ENCODE measurements around the gene RSPH6A.
A peak's percentile ranks its signal among the peaks of the same experiment; 100 is the strongest.

The RSPH6A gene

DNA sequence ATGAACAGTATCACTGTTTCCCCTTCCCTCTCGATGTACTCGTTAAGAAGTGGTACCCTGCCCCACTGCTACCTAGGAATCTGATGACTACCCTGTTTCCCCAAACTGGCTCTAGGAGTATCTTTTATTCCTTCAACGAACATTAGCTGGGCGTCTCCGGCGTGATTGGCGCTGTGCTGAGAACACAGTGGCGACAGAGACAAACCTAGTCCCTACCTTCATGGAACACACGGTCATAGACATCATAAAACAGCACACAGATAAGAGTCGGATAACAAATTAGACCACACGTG is 47.1 kb upstream of the RSPH6A start:
- peak overlapping the region; percentile 86 for H3K9ac ChIP-seq (ENCODE audit: low read length)
- H3K79me2 ChIP-seq (ENCODE audit: control insufficient read depth, insufficient read depth, low read length): peaks cover 45% of the 10 kb centered on the region
- H3K56ac ChIP-seq (ENCODE audit: low read length): peak overlapping the region; percentile 97
- H3K27me3 ChIP-seq (ENCODE audit: insufficient read depth, low read length, poor library complexity): no peaks in the 10 kb centered on the region
- H2AK5ac ChIP-seq (ENCODE audit: low read length): peak overlapping the region; percentile 59
- peaks cover 9% of the 10 kb centered on the region for H3K4me1 ChIP-seq (ENCODE audit: control insufficient read depth, low read depth, low read length)
- H3K4me2 ChIP-seq (ENCODE audit: low read length): peak overlapping the region; percentile 93
- peak overlapping the region; percentile 6 for H2BK5ac ChIP-seq (ENCODE audit: low read length)
- H4K8ac ChIP-seq (ENCODE audit: low read depth, low read length): no peak overlapping the region
- H2BK120ac ChIP-seq (ENCODE audit: low read depth, low read length): no peak overlapping the region
- no peak overlapping the region for H2BK15ac ChIP-seq (replicated peaks; ENCODE audit: low read depth)
- H3K4ac ChIP-seq (ENCODE audit: low read depth, low read length): peak overlapping the region; percentile 83
- H3K4me3 ChIP-seq (ENCODE audit: low read length): peak overlapping the region; percentile 99
- H3K27ac ChIP-seq (ENCODE audit: low read depth, low read length): no peak overlapping the region
- H3K36me3 ChIP-seq (ENCODE audit: control insufficient read depth, insufficient read depth, low read length): peaks cover 2% of the 10 kb centered on the region
- peaks cover 16% of the 10 kb centered on the region for H3K79me1 ChIP-seq (ENCODE audit: low read length)
- no CpG with 5 or more reads among the region's 11 CpGs for WGBS (ENCODE audit: extremely low coverage, insufficient coverage, low lambda C conversion rate)
- no peak overlapping the region for H3K18ac ChIP-seq (ENCODE audit: low read length)
- H3K23ac ChIP-seq (ENCODE audit: low read length): no peak overlapping the region
- no peak for DNase-seq
- H4K5ac ChIP-seq (ENCODE audit: low read length): no peak overlapping the region

DNA sequence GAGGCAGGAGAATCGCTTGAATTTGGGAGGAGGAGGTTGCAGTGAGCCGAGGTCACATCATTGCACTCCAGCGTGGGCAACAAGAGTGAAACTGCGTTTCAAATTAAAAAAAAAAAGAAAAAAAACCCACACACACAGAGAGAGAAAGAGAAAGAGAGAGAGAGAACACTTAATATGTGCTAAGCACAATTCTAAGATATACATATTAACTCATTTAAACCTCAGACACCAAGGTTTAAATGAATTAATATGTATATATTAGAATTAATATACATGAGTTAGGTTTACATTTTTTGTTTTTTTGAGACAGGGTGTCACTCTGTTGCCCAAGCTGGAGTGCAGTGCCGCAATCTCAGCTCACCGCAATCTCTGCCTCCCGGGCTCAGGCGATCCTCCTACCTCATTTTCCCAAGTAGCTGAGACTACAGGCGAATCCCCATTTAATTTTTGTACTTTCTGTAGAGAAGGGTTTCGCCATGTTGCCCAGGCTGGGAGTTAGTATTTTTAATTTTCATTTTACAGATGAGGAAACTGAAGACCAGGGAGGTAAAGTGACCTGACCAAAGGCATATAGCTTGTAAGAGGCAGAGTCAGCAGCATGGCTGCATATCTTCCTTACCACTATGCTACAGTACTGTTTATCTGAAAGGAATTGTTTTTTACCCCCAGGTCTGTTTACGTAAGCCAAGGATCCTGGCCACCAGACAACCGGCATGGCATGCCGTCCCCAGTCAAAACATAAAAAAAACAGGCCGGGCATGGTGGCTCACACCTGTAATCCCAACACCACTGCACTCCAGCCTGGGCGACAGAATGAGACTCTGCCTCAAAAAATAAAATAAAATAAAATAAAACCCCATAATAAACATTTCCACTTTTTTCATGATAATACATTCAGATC is 45.5 kb upstream of the RSPH6A start:
- Histone ChIP-seq H2AK5ac (ENCODE audit: low read length) (no peak overlapping the region), H3K4me3 (ENCODE audit: low read length) (no peak overlapping the region), H4K5ac (ENCODE audit: low read length) (no peak overlapping the region), H3K56ac (ENCODE audit: low read length) (no peak overlapping the region), H3K18ac (ENCODE audit: low read length) (no peak overlapping the region), H3K4ac (ENCODE audit: low read depth, low read length) (no peak overlapping the region), H2BK15ac (replicated peaks; ENCODE audit: low read depth) (no peak overlapping the region), H2BK120ac (ENCODE audit: low read depth, low read length) (no peak overlapping the region), H3K27ac (ENCODE audit: low read depth, low read length) (no peak overlapping the region), H3K79me1 (ENCODE audit: low read length) (peaks cover 16% of the 10 kb centered on the region), H3K79me2 (ENCODE audit: control insufficient read depth, insufficient read depth, low read length) (peaks cover 41% of the 10 kb centered on the region), H4K8ac (ENCODE audit: low read depth, low read length) (no peak overlapping the region), H3K36me3 (ENCODE audit: control insufficient read depth, insufficient read depth, low read length) (peaks cover 2% of the 10 kb centered on the region), H3K23ac (ENCODE audit: low read length) (no peak overlapping the region), H3K27me3 (ENCODE audit: insufficient read depth, low read length, poor library complexity) (no peaks in the 10 kb centered on the region), H2BK5ac (ENCODE audit: low read length) (no peak overlapping the region), H3K4me2 (ENCODE audit: low read length) (no peak overlapping the region), H3K9ac (ENCODE audit: low read length) (no peak overlapping the region), H3K4me1 (ENCODE audit: control insufficient read depth, low read depth, low read length) (peaks cover 2% of the 10 kb centered on the region)
- no CpG with 5 or more reads among the region's 15 CpGs for WGBS (ENCODE audit: extremely low coverage, insufficient coverage, low lambda C conversion rate)
- no peak for DNase-seq

DNA sequence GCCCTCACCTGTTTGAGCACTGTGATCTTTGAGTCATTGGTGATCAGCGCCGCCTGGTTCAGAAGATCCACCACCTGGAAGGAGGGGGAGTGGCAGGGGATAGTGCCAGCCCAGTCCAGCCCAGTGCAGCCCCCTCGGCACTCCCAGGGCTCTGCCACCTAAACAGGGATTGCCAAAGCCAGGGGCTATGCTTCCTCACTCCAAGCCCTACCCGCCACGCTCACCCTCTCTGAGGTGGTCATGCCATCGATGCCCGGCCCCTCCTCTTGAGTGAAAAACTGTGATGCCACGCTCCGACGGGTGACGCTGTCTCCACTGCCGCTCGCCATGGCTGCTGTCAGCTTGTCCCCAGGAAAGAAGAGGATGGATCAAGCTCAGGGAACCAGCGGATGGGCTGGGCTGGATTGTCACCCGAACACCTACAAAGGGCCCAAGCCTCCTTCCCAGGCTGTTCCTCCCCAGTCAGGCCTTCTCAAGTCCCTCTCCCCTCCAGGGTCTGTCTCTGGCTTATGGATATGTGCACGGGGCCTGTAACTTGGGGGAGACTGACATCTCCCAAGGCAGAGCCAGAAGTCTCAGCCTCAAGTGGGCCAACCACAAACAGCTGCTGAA is 39.2 kb upstream of the RSPH6A start:
- Histone ChIP-seq H3K36me3 (ENCODE audit: control insufficient read depth, insufficient read depth, low read length) (peaks cover 21% of the 10 kb centered on the region), H3K79me2 (ENCODE audit: control insufficient read depth, insufficient read depth, low read length) (peaks cover 14% of the 10 kb centered on the region), H4K8ac (ENCODE audit: low read depth, low read length) (no peak overlapping the region), H3K4me2 (ENCODE audit: low read length) (no peak overlapping the region), H3K27ac (ENCODE audit: low read depth, low read length) (no peak overlapping the region), H2BK15ac (replicated peaks; ENCODE audit: low read depth) (no peak overlapping the region), H3K18ac (ENCODE audit: low read length) (no peak overlapping the region), H3K4ac (ENCODE audit: low read depth, low read length) (no peak overlapping the region), H3K56ac (ENCODE audit: low read length) (no peak overlapping the region), H2AK5ac (ENCODE audit: low read length) (no peak overlapping the region), H3K9ac (ENCODE audit: low read length) (no peak overlapping the region), H2BK5ac (ENCODE audit: low read length) (no peak overlapping the region), H3K27me3 (ENCODE audit: insufficient read depth, low read length, poor library complexity) (no peaks in the 10 kb centered on the region), H3K79me1 (ENCODE audit: low read length) (peaks cover 12% of the 10 kb centered on the region), H4K5ac (ENCODE audit: low read length) (no peak overlapping the region), H3K4me1 (ENCODE audit: control insufficient read depth, low read depth, low read length) (no peaks in the 10 kb centered on the region), H2BK120ac (ENCODE audit: low read depth, low read length) (no peak overlapping the region), H3K4me3 (ENCODE audit: low read length) (no peak overlapping the region), H3K23ac (ENCODE audit: low read length) (no peak overlapping the region)
- no peak for DNase-seq
- WGBS (ENCODE audit: extremely low coverage, insufficient coverage, low lambda C conversion rate): no CpG with 5 or more reads among the region's 16 CpGs

DNA sequence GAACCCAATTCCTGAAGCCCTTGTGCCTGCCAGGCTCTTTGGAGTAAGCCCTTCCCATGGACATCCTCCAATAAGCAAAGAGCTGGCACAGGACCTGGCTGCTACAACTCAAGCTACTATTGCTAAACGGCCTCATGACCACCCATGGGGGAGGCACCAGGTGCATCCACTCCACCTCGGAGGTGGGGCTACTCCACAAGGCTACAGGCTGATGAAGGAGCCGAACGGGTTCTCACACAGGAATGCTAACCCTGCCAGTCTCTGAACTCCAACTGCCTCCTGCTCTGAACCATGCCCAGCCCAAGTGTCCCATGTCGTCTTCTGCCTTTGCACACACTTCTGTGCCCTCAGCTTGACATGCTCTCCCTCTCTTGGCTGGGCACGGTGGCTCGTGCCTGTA is 37.9 kb upstream of the RSPH6A start:
- H3K27me3 ChIP-seq (ENCODE audit: insufficient read depth, low read length, poor library complexity): no peaks in the 10 kb centered on the region
- H3K4me2 ChIP-seq (ENCODE audit: low read length): no peak overlapping the region
- H3K4me1 ChIP-seq (ENCODE audit: control insufficient read depth, low read depth, low read length): no peaks in the 10 kb centered on the region
- no peak overlapping the region for H4K5ac ChIP-seq (ENCODE audit: low read length)
- no peak overlapping the region for H3K4me3 ChIP-seq (ENCODE audit: low read length)
- H2BK15ac ChIP-seq (replicated peaks; ENCODE audit: low read depth): no peak overlapping the region
- WGBS (ENCODE audit: extremely low coverage, insufficient coverage, low lambda C conversion rate): no CpG with 5 or more reads among the region's 7 CpGs
- H3K4ac ChIP-seq (ENCODE audit: low read depth, low read length): no peak overlapping the region
- no peak overlapping the region for H3K23ac ChIP-seq (ENCODE audit: low read length)
- peaks cover 9% of the 10 kb centered on the region for H3K79me2 ChIP-seq (ENCODE audit: control insufficient read depth, insufficient read depth, low read length)
- H3K9ac ChIP-seq (ENCODE audit: low read length): no peak overlapping the region
- H3K56ac ChIP-seq (ENCODE audit: low read length): no peak overlapping the region
- DNase-seq: no peak
- H2AK5ac ChIP-seq (ENCODE audit: low read length): no peak overlapping the region
- no peak overlapping the region for H3K27ac ChIP-seq (ENCODE audit: low read depth, low read length)
- H3K36me3 ChIP-seq (ENCODE audit: control insufficient read depth, insufficient read depth, low read length): peaks cover 24% of the 10 kb centered on the region
- no peak overlapping the region for H4K8ac ChIP-seq (ENCODE audit: low read depth, low read length)
- H2BK120ac ChIP-seq (ENCODE audit: low read depth, low read length): no peak overlapping the region
- H2BK5ac ChIP-seq (ENCODE audit: low read length): no peak overlapping the region
- peaks cover 9% of the 10 kb centered on the region for H3K79me1 ChIP-seq (ENCODE audit: low read length)
- no peak overlapping the region for H3K18ac ChIP-seq (ENCODE audit: low read length)

DNA sequence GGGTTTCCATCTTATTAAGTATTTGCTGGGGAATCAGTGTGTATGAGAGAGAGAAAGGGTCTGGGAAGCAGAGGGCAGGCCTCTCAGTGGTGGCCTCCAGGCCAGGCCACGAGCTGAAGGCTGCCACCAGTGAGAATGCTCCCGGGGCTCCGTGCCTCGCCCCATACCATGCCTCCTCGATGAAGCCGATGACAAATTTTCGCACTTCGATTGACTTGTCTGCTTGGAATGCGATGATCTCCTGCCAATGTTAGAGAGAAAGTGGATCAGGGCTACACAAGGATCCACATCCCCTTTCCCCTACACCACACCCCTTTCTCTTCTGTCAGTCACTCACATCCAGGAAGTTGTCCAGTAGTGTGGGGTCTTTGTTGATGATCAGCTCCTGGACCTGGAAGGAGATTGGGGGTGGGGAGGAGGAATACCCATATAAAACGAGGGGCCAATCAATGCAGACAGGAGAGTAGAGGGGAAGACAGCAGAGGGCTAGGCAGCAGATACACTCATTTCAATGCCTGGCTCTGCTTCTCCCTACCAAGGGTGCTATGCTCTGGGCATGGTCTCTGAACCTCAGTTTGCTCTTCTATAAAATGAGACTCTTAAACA is 37.1 kb upstream of the RSPH6A start:
- peak; percentile 27 for DNase-seq
- no peak overlapping the region for H4K5ac ChIP-seq (ENCODE audit: low read length)
- H4K8ac ChIP-seq (ENCODE audit: low read depth, low read length): no peak overlapping the region
- no peak overlapping the region for H2BK120ac ChIP-seq (ENCODE audit: low read depth, low read length)
- H2BK15ac ChIP-seq (replicated peaks; ENCODE audit: low read depth): no peak overlapping the region
- H2AK5ac ChIP-seq (ENCODE audit: low read length): no peak overlapping the region
- no peaks in the 10 kb centered on the region for H3K27me3 ChIP-seq (ENCODE audit: insufficient read depth, low read length, poor library complexity)
- H2BK5ac ChIP-seq (ENCODE audit: low read length): no peak overlapping the region
- no peak overlapping the region for H3K4ac ChIP-seq (ENCODE audit: low read depth, low read length)
- no peak overlapping the region for H3K4me2 ChIP-seq (ENCODE audit: low read length)
- no peak overlapping the region for H3K27ac ChIP-seq (ENCODE audit: low read depth, low read length)
- H3K18ac ChIP-seq (ENCODE audit: low read length): no peak overlapping the region
- H3K4me3 ChIP-seq (ENCODE audit: low read length): no peak overlapping the region
- no peaks in the 10 kb centered on the region for H3K4me1 ChIP-seq (ENCODE audit: control insufficient read depth, low read depth, low read length)
- peaks cover 26% of the 10 kb centered on the region for H3K36me3 ChIP-seq (ENCODE audit: control insufficient read depth, insufficient read depth, low read length)
- peaks cover 9% of the 10 kb centered on the region for H3K79me1 ChIP-seq (ENCODE audit: low read length)
- no peak overlapping the region for H3K9ac ChIP-seq (ENCODE audit: low read length)
- WGBS (ENCODE audit: extremely low coverage, insufficient coverage, low lambda C conversion rate): no CpG with 5 or more reads among the region's 10 CpGs
- peaks cover 8% of the 10 kb centered on the region for H3K79me2 ChIP-seq (ENCODE audit: control insufficient read depth, insufficient read depth, low read length)
- no peak overlapping the region for H3K23ac ChIP-seq (ENCODE audit: low read length)
- H3K56ac ChIP-seq (ENCODE audit: low read length): no peak overlapping the region

Data from mesendoderm (in vitro differentiated cells).